Gastrocnemius medialis (tissue), 4 donors: ENCODE measurements around the gene SCAF1. TPM values are rescaled to one million over a fixed set of nuclear protein-coding genes. Genes with fewer than 3 reads are reported as not detected.

Experiments used
- ATAC-seq, 2 donors: fragments of 150-250 bp; one replicate each; pipeline ENCODE4 v1.9.1; 2016
- DNase-seq, 2 donors: peaks; one replicate each; pipeline ENCODE4 v3.0.0-alpha.2; 2019
- H3K27ac ChIP-seq, 4 donors: fragments of 200-600 bp; sonication (generic); 1 replicate in 1 of 4; 2 replicates in 3 of 4; pipeline ENCODE4 v1.5.1; 2016 to 2018; ENCODE audit warnings: mild to moderate bottlenecking in 2 of 4, moderate library complexity in 1 of 4
- H3K27me3 ChIP-seq, 3 donors: fragments of 200-600 bp; sonication (generic) in 2 of 3; 1 replicate in 1 of 3; 2 replicates in 2 of 3; pipeline versions ENCODE4 v1.5.1 to v1.6.0; 2016 to 2019; ENCODE audit warnings: mild to moderate bottlenecking in 1 of 3, moderate library complexity in 1 of 3
- H3K36me3 ChIP-seq, 2 donors: fragments of 200-600 bp; sonication (generic) in 1 of 2; one replicate each; pipeline ENCODE4 v1.5.1; 2017 to 2018
- H3K4me1 ChIP-seq, 2 donors: fragments of 200-600 bp; sonication (generic) in 1 of 2; one replicate each; pipeline ENCODE4 v1.5.1; 2016 to 2017; ENCODE audit warnings: mild to moderate bottlenecking in 2 of 2
- H3K4me3 ChIP-seq, 4 donors: fragments of 200-600 bp; sonication (generic) in 3 of 4; 1 replicate in 1 of 4; 2 replicates in 3 of 4; pipeline ENCODE4 v1.5.1; 2016 to 2019; ENCODE audit warnings: mild to moderate bottlenecking in 2 of 4
- H3K9me3 ChIP-seq, 3 donors: fragments of 200-600 bp; sonication (generic) in 2 of 3; 1 replicate in 1 of 3; 2 replicates in 2 of 3; pipeline ENCODE4 v1.5.1; 2016 to 2019
- CTCF ChIP-seq, 5 experiments: fragments of 450-650 bp in 3 of 5; fragments of 200-600 bp in 2 of 5; sonication (generic) in 2 of 5; IDR thresholded peaks in 4 of 5; conservative IDR thresholded peaks in 1 of 5; 1 replicate in 4 of 5; 2 replicates in 1 of 5; pipeline ENCODE4 v1.5.1; 2016 to 2019; ENCODE audit warnings: antibody characterized with exemption in 5 of 5, mild to moderate bottlenecking in 3 of 5, moderate library complexity in 3 of 5
- POLR2A ChIP-seq, 2 donors: fragments of 450-650 bp; IDR thresholded peaks; one replicate each; pipeline ENCODE4 v1.6.1; 2017; ENCODE audit warnings: antibody characterized with exemption in 2 of 2, mild to moderate bottlenecking in 2 of 2, moderate library complexity in 2 of 2
- in situ Hi-C, 4 donors: fragments of 200-750 bp; cut with MboI; loops; one replicate each; pipeline versions ENCODE4 v1.15.0 to v1.8.0; 2017; ENCODE audit warnings: low sequenced_read_pairs in 4 of 4
- intact Hi-C: fragments of 100-400 bp; cut with DNase I; formaldehyde crosslinking; loops from one replicate; pipeline ENCODE4 v1.15.1; 2023; ENCODE audit warnings: low total_unique reads
- total RNA-seq, 4 donors: library from RNA; depleted of rRNA; stranded (reverse); fragments of >200 nt; gene quantifications; one replicate each; pipeline versions ENCODE4 v1.1.0 to v1.2.3, GENCODE V29; 2016

The SCAF1 gene
- total RNA-seq, 4 donors from 2014 or later = 13.7 to 36.1 (median 32.9) TPM

- peaks cover 3 to 13% (median 7%) of the 10 kb centered on the region in 3 donors for H3K27me3 ChIP-seq
- H3K36me3 ChIP-seq = peaks cover 0 to 62% of the 10 kb centered on the region in 2 donors
- H3K4me3 ChIP-seq = no peak overlapping the region
- in situ Hi-C loops = no loop called here
- no peak for ATAC-seq
- intact Hi-C loops = no loop called here
- peaks cover 10 to 16% of the 10 kb centered on the region in 2 donors for H3K4me1 ChIP-seq
- H3K27ac ChIP-seq = peak overlapping the region in 2 of 4 donors; percentile 33 to 34
- DNase-seq = no peak
- H3K9me3 ChIP-seq = no peaks in the 10 kb centered on the region
- no peak for TF ChIP-seq CTCF (IDR thresholded peaks at IDR 0.05 in 4 of 5, conservative IDR thresholded peaks at IDR 0.05 in 1 of 5)
- TF ChIP-seq POLR2A (IDR thresholded peaks at IDR 0.05) = no peak
These were observed 43.9 kb downstream of the SCAF1 start for GRCh38 chr19:49685845-49686332.

DNA sequence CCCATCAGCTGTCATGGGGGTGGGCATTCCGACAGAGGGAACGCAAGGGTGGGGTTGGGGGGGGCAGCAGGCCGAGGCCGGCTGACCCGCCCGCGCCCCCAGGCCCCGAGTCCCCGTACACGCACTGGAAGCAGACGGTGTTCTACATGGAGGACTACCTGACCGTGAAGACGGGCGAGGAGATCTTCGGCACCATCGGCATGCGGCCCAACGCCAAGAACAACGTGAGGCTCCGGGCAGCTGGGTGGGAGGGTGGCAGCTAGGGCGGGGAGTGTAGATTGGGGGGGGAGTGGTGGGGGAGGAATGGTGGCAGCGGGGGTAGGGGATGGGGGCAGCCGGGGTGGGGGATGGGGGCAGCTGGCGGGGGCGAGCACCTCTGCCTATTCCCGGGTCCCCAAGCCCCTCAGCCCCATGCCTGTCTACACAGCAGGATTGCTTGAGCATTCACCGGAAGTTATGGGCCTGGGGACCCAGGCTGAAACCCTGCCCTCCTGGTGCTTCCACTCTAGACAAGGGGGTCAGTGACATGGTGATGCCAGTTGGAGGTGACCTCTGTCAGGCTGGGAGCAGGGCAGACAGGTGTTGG lies 44.6 kb downstream of the SCAF1 start:
- Histone ChIP-seq H3K4me3 (peak overlapping the region in 1 of 4 donors; percentile 59), H3K4me1 (peaks cover 10 to 13% of the 10 kb centered on the region in 2 donors), H3K36me3 (peaks cover 0 to 55% of the 10 kb centered on the region in 2 donors), H3K27me3 (peaks cover 3 to 17% (median 11%) of the 10 kb centered on the region in 3 donors), H3K27ac (peak overlapping the region in 3 of 4 donors; percentile 34 to 72 (median 54)), H3K9me3 (no peaks in the 10 kb centered on the region)
- DNase-seq (no peak), ATAC-seq (no peak)
- intact Hi-C loops (no loop called here), in situ Hi-C loops (no loop called here)
- TF ChIP-seq POLR2A (IDR thresholded peaks at IDR 0.05) = no peak
- no peak for TF ChIP-seq CTCF (IDR thresholded peaks at IDR 0.05 in 4 of 5, conservative IDR thresholded peaks at IDR 0.05 in 1 of 5)

- TF ChIP-seq POLR2A (IDR thresholded peaks at IDR 0.05) (no peak), CTCF (IDR thresholded peaks at IDR 0.05 in 4 of 5, conservative IDR thresholded peaks at IDR 0.05 in 1 of 5) (no peak)
- Histone ChIP-seq H3K4me1 (peaks cover 10 to 14% of the 10 kb centered on the region in 2 donors), H3K27ac (peak overlapping the region in 3 of 4 donors; percentile 34 to 72 (median 54)), H3K4me3 (peak overlapping the region in 2 of 4 donors; percentile 57 to 59), H3K36me3 (peaks cover 0 to 49% of the 10 kb centered on the region in 2 donors), H3K9me3 (no peaks in the 10 kb centered on the region), H3K27me3 (peaks cover 3 to 17% (median 13%) of the 10 kb centered on the region in 3 donors)
- intact Hi-C loops (no loop called here), in situ Hi-C loops (no loop called here)
- DNase-seq = no peak
- ATAC-seq = no peak
These were observed 45.1 kb downstream of the SCAF1 start for GRCh38 chr19:49687150-49687549.

- DNase-seq = no peak
- in situ Hi-C loops = no loop called here
- Histone ChIP-seq H3K27me3 (peaks cover 3 to 17% (median 13%) of the 10 kb centered on the region in 3 donors), H3K27ac (peak overlapping the region in 3 of 4 donors; percentile 54 to 72 (median 58)), H3K36me3 (peaks cover 0 to 43% of the 10 kb centered on the region in 2 donors), H3K4me1 (peaks cover 10 to 14% of the 10 kb centered on the region in 2 donors), H3K9me3 (no peaks in the 10 kb centered on the region), H3K4me3 (peak overlapping the region in 3 of 4 donors; percentile 50 to 59 (median 57))
- intact Hi-C loops = no loop called here
- TF ChIP-seq CTCF (IDR thresholded peaks at IDR 0.05 in 4 of 5, conservative IDR thresholded peaks at IDR 0.05 in 1 of 5) = no peak
- no peak for TF ChIP-seq POLR2A (IDR thresholded peaks at IDR 0.05)
- ATAC-seq = no peak
These were observed 45.7 kb downstream of the SCAF1 start for GRCh38 chr19:49687566-49688316.
